Activated CD8-positive, alpha-beta memory T cell treated with anti-CD3 and anti-CD28 coated beads for 48 hours (primary cell): ENCODE data around the gene LARP4.
"Not testable (repeated sequence)": the region's sequence is repeated elsewhere in the genome, so short reads cannot be mapped to it uniquely, and the experiment has no call there.

Experiments
- DNase-seq, 3 experiments: peaks; one replicate each; pipeline ENCODE4 v3.0.0-alpha.2; 2020; ENCODE audit warnings: low read depth in 2 of 3, low spot score in 2 of 3

The LARP4 gene

DNA sequence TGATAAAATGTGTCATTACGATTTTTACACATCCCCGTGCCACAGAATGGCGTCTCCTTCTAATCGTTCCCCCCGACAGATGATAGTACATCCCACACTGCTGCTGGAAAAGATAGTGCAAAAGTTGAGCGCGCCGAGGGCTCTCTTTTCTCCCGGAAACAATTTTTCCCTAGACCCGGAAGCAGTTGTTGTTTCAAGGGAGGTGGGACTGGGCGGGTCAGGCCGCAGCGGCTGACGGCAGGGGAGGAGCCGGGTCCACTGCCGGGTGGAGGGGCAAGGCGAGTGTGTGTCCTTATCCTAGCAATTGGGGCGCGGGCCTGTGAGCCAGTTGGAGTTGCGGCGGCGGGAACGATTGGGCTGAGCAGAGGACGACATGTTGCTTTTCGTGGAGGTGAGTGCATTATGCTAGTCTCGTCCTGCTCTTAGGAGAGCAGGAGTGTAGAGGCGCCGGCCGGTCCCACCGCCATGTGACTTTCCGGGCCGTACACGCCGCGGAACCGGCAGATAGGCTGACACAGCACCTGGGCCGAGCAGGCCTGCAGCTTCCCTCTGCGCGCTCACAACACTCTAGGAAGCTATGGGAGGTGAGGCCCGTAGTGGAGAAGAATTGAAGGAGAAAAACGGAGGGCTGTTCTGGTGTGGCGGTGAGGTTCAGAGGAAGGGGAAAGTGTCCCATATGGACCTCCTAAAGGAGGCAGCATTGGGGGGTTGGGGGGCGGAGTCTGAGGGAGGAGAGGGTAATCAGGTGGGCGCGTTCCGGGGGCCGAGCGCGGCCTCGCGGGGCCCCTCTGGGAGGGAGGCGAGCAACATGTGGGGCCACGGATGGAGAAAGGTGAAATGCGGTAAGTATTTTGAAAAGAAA is at the start of gene LARP4:
LARP4 (plus strand) TSS at position 248 of the 862 bp plus-strand sequence; CDS start at position 374, 126 bp downstream.
- peak; percentile 67 to 80 (median 79) for DNase-seq

DNA sequence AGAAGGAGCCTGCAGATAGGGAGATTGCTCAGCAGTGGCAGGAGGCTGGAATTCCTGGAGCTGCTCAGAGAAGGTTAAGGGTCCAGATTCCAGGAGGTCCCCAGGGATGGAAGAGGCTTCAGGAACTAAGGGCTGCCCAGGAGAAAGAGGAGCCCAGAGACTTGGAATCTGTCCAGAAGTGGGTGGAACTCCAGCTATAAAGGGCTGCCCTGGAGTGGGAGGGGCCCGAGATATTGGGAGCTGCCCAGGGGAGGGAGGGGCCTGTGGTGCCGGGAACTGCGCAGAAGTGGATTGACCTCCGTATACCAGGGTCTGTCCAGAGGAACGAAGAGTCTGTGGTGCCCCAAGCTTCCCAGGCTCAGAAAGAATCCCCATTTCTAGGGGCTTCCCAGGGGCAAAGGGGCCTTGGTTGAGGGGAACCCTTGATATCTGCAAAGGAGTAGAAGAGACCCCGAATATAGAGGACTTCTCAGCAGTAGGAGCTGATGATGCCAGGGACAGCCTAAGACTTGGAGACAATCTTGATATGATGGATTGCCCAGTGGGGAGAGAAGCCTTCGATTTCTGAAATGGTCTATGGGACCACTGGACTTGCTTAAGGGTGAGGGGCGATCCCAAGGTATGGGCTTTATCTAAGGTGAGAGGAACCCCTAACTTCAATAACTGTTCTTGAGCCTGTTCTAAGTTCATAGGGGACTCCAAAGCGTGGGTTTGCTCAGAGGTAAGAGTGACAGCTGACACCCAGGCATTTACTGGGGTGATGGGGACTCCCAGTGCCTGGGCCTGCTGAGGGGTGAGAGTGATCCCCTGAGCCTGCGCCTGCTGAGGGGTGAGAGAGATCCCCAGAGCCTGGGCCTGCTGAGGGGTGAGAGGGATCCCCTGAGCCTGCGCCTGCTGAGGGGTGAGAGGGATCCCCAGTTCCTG is 49.3 kb upstream of the LARP4 start:
- DNase-seq, result no peak

DNA sequence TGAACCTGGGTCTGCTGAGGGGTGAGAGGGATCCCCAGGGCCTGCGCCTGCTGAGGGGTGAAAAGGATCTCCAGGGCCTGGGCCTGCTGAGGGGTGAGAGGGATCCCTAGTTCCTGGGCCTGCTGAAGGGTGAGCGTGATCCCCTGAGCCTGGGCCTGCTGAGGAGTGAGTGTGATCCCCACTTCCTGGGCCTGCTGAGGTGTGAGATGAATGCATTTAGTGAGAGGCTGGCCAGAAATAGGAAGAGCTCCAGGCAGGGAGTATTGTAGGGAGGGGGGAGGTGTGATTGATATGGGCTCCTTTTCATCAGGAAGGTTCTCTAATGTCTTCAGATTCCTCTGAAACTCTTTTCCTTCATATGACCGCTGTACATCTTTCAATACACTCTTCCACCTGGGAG is 47.3 kb upstream of the LARP4 start:
- no peak for DNase-seq

DNA sequence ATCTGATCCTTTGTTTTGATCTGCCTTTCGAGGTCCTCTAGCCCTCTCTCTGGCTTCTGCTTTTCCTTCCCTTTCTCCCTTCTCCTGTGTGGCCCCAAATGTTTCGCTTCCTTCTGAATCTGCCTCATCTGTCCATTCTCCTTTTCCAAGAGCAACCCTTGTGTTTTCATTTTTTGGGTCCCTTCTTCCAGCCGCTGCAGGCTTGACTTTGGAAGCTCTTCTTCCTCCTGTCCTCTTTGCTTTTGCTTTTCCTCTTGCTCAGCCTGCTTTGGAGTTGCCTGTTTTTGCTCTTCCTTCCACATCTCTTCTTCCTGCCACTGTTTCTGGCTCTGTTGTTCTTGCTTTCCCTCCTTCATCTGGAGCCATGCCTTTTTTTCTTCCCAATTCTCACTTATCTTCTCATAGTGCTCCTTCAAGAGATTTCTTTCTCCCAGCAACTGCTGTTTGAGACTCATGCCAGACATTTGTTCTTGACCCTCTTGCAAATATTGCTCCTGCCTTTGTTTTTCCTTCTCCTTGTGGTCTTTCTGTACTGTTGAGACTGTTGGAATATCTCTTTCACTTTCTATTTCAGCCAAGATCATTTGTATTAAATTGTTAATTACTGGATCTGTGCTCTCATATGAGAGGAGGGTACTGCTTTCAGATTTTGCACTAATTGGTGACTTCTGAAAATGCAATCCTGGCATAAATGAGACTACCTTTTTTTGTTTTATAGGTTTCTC is 46.7 kb upstream of the LARP4 start:
- no peak for DNase-seq

DNA sequence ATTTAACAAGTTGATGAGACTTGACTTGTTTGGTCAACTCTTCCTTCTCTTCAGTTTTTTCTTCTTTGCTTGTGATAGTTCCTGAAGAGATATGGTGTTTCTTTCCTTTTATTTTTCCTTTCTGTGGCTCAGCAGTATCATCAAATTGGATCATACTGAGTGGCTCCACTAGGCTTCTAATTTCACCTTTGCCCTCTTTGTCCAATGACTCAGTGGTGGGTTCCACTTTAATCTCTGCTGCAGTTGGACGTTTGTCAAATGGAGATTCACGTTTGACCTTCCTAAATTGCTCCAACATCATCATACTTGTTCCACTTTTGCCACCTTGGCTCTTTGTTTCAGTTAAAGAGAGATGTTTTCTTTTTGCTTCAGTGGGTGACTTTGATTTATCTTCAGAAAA is 45.8 kb upstream of the LARP4 start:
- DNase-seq, result no peak

DNA sequence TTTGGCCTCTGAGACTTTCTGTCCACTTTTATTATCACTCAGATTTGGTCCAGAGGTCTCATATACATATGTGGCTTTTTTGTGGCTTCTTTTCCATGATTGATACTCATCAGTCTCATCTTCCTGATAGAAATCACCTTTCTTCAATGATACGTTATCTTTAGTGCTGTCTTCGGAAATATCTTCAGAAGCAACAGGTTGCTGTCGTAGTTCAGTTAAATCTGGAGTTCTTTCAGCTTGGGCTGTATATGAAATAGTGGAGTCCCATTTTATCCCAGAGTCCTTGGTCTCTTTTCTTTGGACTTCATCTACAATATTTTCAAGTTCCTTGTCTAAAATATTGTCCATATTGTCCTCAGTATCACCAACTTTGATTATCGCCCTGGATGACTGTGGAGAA is 45.3 kb upstream of the LARP4 start:
- DNase-seq, result no peak

DNA sequence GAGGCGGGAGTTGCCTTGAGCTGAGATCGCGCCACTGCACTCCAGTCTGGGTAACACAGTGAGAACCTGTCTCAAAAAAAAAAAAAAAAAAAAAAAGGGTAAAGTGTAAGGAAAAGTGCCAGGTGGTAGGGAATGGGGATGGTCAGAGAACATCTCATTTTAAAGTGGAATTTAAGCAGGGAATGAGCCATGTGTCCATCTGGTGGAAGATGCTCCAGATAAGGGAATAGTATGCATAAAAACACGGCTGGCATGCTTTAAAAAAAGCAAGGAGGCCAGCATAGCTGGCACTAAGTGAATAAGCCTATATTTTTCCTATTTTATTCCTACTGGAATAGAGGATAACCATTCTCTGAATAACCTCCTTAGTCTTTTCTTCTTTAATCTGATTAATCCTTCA is 38.0 kb upstream of the LARP4 start:
- no peak for DNase-seq

DNA sequence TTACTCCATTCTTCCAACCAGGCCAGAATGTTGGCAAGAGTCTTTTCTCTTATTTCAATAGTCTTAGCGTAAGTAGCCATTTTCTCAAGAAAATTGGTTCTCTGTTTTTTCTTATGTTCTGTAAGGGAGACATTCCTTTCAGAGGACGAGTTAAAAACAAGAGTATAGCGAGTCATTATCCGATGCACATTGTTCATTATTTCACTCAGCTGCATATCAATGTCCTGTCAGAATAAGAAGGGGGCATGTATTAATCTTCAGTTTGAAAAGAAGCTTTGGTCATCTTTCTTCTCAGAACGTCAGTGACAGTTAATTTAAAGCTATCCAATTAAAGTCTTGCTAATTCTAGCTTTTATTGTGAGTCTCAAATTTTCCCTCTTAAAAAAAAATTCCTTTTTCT is 37.5 kb upstream of the LARP4 start:
- DNase-seq, result no peak

DNA sequence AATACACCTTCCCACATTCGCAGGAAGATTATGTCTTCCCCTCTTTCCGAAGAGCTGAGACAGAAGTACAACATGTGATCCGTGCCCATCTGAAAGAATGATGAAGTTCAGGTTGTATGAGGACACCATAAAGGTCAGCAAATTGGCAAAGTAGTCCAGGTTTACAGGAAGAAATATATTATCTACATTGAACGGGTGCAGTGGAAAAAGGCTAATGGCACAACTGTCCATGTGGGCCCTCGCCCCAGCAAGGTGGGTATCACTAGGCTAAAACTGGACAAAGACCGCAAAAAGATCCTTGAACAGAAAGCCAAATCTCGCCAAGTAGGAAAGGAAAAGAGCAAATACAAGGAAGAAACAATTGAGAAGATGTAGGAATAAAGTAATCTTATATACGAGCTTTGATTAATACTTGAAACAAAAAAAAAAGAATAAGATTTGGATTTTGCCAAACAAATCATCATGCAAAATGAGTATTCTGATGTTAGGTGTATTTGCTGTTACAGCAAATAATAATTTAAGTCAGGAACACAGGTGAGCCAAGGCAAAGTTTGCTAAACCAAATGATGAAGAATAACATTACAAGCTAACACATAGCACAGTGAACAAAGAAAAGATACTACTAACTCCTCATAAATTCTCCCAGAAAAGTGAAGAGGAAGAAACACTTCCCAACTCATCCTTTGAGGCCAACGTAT is 34.8 kb upstream of the LARP4 start:
- no peak for DNase-seq

DNA sequence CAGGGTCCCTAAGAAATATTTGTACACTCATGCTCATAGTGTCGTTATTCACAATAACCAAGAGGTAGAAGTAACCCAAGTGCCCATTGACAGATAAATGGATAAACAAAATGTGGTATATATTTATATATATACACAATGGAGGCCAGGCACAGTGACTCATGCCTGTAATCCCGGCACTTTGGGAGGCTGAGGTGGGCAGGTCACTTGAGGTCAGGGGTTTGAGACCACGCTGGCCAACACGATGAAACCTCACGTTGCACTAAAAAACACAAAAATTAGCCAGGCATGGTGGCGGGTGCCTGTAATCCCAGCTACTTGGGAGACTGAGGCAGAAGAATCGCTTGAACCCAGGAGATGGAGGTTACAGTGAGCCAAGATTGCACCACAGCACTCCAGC is 30.0 kb upstream of the LARP4 start:
- not testable (repeated sequence) for DNase-seq

DNA sequence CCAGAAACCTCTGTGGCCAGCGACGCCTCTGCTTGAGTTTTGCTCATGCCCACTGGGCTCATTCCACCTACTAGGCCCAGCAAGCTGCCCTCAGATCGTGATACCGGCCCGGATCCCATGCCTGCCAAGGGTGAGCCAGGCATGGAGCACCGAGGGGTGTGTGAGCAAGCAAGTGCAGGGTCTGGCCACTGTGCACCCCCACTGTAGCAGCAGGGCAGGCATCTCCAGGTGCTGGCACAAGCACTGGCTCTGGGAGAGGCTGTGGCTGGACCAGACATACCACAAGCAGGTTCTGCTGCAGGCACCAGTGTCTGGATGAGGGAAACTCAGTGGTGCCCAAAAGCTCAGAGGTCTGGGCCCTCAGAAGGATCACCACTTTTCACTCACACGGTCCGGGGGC is 24.9 kb upstream of the LARP4 start:
- DNase-seq, result no peak

DNA sequence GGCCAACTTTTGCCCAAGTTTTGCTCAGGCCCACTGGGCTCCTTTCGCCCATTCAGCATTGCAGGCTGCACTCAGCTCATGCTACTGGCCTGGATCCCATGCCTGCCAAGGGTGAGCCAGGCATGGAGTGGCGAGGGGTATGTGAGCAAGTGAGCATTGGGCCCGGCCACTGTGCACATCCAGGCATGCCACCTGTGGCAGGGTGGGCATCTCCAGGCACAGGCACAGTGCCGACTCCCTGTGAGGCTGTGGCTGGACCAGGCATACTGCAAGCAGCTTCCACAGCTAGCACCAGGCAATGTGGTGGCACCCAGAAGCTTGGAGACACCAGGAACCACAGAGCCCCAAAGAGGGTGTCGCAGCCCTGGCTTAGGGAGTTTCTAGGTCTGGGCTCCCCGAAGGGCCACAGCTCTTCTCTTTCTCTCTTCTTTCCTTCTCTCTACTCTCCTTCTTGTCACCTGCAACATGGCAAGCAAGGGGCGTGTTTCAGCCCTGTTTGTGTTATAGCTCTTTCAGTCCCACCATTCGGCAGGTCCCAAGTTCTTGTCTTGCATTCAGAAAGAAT is 19.8 kb upstream of the LARP4 start:
- no peak for DNase-seq

DNA sequence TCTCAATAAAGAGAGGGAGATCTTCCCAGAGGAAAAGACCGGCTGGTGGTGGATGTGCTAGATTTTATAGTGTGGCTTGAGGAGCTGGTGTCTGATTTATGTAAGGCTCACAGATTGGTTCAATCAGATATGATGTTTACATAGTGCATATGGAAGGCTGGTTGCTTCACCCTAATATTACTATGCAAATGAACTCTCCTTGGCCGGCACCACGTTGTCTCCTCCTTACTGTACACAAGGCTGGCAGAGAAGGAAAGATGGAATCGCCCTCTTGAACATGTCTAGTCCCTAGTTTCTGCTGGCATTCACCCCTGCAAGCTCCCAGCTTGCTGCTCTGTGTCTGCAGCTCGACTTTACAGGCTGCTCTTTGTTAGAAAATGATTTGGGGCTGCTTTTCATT is 13.2 kb upstream of the LARP4 start:
- DNase-seq, result no peak

DNA sequence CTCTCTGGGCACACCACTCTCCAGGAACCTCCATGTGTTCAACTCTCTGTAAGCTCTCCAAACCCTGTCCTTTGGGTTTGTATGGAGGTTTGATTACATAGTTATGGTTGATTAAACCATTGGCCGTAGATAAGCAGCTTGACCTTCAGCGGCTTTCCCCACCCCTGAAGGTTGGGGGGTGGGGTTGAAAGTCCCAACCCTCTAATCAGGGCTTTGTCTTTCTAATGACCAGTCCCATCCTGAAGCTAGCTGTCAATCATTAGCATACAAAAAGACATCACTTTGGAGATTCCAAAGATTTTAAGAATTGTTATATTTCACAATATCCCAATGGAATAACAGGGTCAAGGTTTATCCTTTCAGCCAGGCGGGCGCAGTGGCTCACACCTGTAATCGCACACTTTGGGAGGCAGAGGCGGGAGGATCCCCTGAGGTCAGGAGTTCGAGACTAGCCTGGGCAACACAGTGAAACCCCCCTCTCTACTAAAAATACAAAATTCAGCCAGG is 12.7 kb upstream of the LARP4 start:
- DNase-seq, result no peak

DNA sequence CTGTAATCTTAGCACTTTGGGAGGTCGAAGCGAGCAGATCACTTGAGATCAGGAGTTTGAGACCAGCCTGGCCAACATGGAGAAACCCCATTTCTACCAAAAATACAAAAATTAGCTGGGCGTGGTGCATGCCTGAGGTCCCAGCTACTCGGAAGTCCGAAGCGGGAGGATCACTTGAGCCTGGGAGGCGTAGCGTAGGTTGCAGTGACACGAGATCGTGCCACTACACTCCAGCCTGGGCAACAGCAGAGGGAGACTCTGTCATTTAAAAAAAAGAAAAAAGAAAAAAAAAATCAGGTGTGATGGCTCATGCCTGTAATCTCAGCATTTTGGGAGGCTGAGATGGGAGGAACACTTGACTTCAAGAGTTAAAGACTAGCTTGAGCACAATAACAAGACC is 11.9 kb upstream of the LARP4 start:
- not testable (repeated sequence) for DNase-seq

DNA sequence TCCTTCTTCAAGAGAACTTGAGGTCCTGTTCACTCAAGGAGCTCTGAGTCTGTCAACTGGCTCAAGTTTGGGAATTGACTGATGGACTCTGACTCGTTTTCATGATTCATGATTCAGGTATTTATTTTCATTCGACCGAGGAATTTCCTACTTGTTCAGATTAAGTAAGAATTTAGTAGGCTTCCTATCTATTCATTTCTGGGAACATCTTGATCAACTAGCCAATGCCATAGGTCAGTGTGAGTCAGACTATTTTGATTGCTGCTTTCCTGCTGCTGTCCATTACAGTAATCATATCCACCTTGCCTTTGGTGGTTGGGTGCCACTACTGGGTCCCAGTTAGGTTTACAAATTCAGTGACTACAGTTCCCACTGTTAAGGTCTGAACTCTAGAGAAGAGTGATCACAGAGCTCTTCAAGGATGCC is 10.4 kb upstream of the LARP4 start:
- no peak for DNase-seq

DNA sequence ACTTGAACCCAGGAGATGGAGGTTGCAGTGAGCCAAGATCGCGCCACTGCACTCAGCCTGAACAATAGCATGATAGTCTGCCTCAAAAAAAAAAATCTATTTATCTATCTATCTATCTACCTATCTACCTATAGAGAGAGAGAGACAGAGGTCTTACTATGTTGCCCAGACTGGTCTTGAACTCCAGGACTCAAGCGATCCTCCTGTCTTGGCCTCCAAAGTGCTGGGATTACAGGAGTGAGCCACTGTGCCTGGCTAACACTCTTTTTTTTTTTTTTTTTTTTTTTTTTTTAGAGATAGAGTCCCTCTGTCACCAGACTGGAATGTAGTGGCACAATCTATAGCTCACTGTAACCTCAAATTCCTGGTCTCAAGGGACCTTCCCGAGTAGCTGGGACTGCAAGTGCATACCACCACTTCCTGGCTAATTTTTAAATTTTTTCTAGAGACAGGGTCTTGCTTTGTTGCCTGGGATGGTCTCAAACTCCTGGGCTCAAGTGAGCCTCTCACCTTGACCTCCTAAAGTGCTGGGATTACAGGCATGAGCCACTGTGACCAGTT is 6.1 kb upstream of the LARP4 start:
- DNase-seq, result no peak

DNA sequence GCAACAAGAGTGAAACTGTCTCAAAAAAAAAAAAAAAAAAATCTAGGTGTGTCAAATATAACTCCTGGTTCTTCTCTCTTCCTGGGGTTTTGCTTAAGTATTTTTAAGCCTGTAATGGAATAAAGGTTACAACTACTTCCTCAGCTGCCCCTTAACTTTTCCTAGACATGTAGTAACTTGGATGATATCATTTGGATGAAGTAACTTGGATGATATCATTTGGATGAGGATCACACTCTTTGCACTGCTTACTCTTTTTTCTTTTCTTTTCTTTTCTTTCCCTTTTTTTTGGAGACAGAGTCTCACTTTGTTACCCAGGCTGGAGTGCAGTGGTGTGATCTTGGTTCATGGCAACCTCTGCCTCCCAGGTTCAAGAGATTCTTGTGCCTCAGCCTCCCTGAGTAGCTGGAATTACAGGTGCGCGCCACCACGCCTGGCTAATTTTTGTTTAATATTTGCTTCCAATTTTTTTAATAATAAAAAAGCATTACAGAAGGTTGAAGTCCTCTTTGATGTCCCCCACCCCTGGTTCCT is 3.5 kb upstream of the LARP4 start:
- DNase-seq, result no peak

DNA sequence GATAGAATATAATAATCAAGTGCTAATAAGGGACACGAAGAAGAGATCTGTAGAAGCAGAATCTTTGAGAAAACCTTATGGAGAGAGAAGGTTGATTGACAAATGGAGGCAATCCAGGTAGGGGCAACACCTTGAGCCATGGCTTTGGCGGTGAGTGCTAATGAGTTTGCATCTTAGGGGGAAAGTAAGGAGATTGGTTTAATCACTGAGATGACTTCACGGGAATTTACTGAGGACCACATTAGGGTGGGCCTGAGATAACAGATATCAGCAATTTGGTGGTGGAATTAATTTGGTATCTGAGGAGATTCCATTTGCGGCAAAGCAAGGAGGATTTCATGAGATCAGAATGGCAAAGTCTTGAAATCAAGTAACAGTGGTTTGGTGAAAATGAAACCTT is 1.8 kb upstream of the LARP4 start:
- DNase-seq, result no peak
